HepG2 (cell line): Measurements from ENCODE around the gene DST.

Experiments
- HOXA7 ChIP-seq: sonication (generic); formaldehyde crosslinking; IDR thresholded peaks from 2 replicates; pipeline ENCODE4 v1.8.1; 2022; ENCODE audit warnings: mild to moderate bottlenecking, missing genetic modification reagents, moderate library complexity
- POLR2A ChIP-seq, 2 experiments: IDR thresholded peaks; 2 replicates each; pipeline ENCODE4 v1.6.1; 2011; ENCODE audit warnings: low read depth in 2 of 2, low read length in 2 of 2, mild to moderate bottlenecking in 1 of 2, moderate library complexity in 1 of 2; ENCODE audit not compliant: insufficient read depth in 1 of 2
- TP53 ChIP-seq: sonication (generic); formaldehyde crosslinking; conservative IDR thresholded peaks from 2 replicates; pipeline ENCODE4 v1.4.0; 2020; ENCODE audit warnings: missing genetic modification reagents
- TF ChIP-seq, protein P1 (sequence below): sonication (generic); formaldehyde crosslinking; IDR thresholded peaks from 2 replicates; pipeline ENCODE4 v1.4.0; 2020; ENCODE audit warnings: mild to moderate bottlenecking, missing genetic modification reagents
- TF ChIP-seq, protein P2 (sequence below): sonication (generic); formaldehyde crosslinking; IDR thresholded peaks from 2 replicates; pipeline ENCODE4 v1.5.0; 2020; ENCODE audit warnings: mild to moderate bottlenecking, missing genetic modification reagents, moderate library complexity

DNA sequence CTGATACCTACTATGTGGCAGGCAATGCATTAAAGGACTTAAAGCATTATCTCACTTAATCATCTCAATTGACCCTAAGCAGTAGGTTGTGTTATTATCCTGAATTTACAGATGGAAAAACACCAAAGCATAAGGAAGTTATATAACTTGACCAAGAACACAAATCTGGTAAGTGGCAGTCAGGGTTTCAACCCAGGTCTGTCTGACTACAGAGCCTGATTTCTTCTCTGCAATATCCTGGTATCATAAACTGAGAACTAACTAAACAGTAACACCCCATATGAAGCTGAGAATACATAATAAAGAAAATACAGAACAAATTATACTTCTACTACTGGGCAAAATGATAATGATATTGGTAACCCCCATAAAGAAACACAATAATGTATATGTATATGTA is 13.8 kb upstream of the DST start:
- TF ChIP-seq, protein P1, sequence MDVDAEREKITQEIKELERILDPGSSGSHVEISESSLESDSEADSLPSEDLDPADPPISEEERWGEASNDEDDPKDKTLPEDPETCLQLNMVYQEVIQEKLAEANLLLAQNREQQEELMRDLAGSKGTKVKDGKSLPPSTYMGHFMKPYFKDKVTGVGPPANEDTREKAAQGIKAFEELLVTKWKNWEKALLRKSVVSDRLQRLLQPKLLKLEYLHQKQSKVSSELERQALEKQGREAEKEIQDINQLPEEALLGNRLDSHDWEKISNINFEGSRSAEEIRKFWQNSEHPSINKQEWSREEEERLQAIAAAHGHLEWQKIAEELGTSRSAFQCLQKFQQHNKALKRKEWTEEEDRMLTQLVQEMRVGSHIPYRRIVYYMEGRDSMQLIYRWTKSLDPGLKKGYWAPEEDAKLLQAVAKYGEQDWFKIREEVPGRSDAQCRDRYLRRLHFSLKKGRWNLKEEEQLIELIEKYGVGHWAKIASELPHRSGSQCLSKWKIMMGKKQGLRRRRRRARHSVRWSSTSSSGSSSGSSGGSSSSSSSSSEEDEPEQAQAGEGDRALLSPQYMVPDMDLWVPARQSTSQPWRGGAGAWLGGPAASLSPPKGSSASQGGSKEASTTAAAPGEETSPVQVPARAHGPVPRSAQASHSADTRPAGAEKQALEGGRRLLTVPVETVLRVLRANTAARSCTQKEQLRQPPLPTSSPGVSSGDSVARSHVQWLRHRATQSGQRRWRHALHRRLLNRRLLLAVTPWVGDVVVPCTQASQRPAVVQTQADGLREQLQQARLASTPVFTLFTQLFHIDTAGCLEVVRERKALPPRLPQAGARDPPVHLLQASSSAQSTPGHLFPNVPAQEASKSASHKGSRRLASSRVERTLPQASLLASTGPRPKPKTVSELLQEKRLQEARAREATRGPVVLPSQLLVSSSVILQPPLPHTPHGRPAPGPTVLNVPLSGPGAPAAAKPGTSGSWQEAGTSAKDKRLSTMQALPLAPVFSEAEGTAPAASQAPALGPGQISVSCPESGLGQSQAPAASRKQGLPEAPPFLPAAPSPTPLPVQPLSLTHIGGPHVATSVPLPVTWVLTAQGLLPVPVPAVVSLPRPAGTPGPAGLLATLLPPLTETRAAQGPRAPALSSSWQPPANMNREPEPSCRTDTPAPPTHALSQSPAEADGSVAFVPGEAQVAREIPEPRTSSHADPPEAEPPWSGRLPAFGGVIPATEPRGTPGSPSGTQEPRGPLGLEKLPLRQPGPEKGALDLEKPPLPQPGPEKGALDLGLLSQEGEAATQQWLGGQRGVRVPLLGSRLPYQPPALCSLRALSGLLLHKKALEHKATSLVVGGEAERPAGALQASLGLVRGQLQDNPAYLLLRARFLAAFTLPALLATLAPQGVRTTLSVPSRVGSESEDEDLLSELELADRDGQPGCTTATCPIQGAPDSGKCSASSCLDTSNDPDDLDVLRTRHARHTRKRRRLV (CRISPR knock-in tag) = no peak
- TF ChIP-seq, protein P2, sequence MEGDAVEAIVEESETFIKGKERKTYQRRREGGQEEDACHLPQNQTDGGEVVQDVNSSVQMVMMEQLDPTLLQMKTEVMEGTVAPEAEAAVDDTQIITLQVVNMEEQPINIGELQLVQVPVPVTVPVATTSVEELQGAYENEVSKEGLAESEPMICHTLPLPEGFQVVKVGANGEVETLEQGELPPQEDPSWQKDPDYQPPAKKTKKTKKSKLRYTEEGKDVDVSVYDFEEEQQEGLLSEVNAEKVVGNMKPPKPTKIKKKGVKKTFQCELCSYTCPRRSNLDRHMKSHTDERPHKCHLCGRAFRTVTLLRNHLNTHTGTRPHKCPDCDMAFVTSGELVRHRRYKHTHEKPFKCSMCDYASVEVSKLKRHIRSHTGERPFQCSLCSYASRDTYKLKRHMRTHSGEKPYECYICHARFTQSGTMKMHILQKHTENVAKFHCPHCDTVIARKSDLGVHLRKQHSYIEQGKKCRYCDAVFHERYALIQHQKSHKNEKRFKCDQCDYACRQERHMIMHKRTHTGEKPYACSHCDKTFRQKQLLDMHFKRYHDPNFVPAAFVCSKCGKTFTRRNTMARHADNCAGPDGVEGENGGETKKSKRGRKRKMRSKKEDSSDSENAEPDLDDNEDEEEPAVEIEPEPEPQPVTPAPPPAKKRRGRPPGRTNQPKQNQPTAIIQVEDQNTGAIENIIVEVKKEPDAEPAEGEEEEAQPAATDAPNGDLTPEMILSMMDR (CRISPR knock-in tag) = no peak
- TF ChIP-seq HOXA7 (no peak), POLR2A (IDR thresholded peaks at IDR 0.05; ENCODE audit: insufficient read depth in 1 of 2, low read depth in 2 of 2, low read length in 2 of 2) (no peak), TP53 (CRISPR knock-in tag) (no peak)
